Esophagus muscularis mucosa (tissue), 4 donors: Measurements from ENCODE around the gene ICAM1.

Experiments
- CTCF ChIP-seq, 3 experiments: fragments of 200-600 bp in 2 of 3; fragments of 450-650 bp in 1 of 3; sonication (generic) in 2 of 3; IDR thresholded peaks; one replicate each; pipeline ENCODE4 v1.5.1; 2017 to 2019; ENCODE audit warnings: antibody characterized with exemption in 3 of 3, mild to moderate bottlenecking in 2 of 3, moderate library complexity in 1 of 3
- EP300 ChIP-seq: sonication (generic); formaldehyde crosslinking; IDR thresholded peaks from one replicate; pipeline ENCODE4 v1.6.1; 2017; ENCODE audit warnings: antibody characterized with exemption
- POLR2A ChIP-seq: fragments of 450-650 bp; IDR thresholded peaks from one replicate; pipeline ENCODE4 v1.6.1; 2017; ENCODE audit warnings: antibody characterized with exemption, moderate library complexity, mild to moderate bottlenecking, low read depth

- TF ChIP-seq CTCF (IDR thresholded peaks at IDR 0.05) (no peak), POLR2A (no peak), EP300 (no peak)
Observed at GRCh38 chr19:10227026-10227971, 43.6 kb upstream of the ICAM1 start.
